HAP-1 (cell line): ENCODE measurements around the gene CHRFAM7A.
"Not testable (repeated sequence)": the region's sequence is repeated elsewhere in the genome, so short reads cannot be mapped to it uniquely, and the experiment has no call there.

ENCODE experiments used
- DNase-seq, 2 experiments: peaks; one replicate each; pipeline ENCODE4 v3.0.0-alpha.2; 2016 to 2020; ENCODE audit warnings: low spot score in 2 of 2
- H3K27me3 ChIP-seq: fragments of 250-450 bp; sonication (Bioruptor Pico); 2 replicates; pipeline ENCODE4 v1.5.1; 2020; ENCODE audit warnings: low read depth, mild to moderate bottlenecking, moderate library complexity
- H3K36me3 ChIP-seq: fragments of 250-450 bp; sonication (Bioruptor Pico); replicated peaks from 2 replicates; pipeline ENCODE4 v1.5.1; 2020; ENCODE audit warnings: mild to moderate bottlenecking
- H3K4me1 ChIP-seq: fragments of 250-450 bp; sonication (Bioruptor Pico); 2 replicates; pipeline ENCODE4 v1.5.1; 2020; ENCODE audit warnings: mild to moderate bottlenecking
- H3K4me3 ChIP-seq: fragments of 250-450 bp; sonication (Bioruptor Pico); 2 replicates; pipeline ENCODE4 v1.5.1; 2020; ENCODE audit warnings: mild to moderate bottlenecking, moderate library complexity
- H3K9me3 ChIP-seq: fragments of 250-450 bp; sonication (Bioruptor Pico); 2 replicates; pipeline ENCODE4 v1.5.1; 2020; ENCODE audit warnings: mild to moderate bottlenecking, moderate library complexity
- in situ Hi-C: fragments of 300-500 bp; cut with MboI; formaldehyde crosslinking; loops from 3 replicates; pipeline ENCODE4 v1.14.3; 2020; ENCODE audit warnings: low sequenced_read_pairs, inconsistent platforms, mixed read lengths

The CHRFAM7A gene

DNA sequence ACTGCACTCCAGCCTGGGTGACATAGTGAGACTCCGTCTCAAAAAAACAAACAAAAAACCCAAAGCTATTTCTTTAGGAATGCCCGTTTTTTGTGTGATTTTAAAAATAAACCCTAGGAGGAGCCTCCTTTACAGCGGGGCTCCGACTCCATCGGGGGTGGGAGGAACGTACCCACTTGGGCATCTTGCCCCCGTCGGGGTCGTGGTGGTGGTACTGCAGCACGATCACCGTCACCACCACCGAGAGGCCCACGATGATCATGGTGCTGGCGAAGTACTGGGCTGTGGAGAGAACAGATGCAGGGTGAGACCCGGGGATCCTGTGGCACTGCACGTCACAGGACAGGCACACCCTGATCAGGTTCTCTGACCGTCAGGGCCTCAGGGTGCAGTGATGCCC lies 26.1 kb downstream of the CHRFAM7A start:
- H3K4me1 ChIP-seq, DNase-seq, H3K27me3 ChIP-seq, in situ Hi-C loops, H3K9me3 ChIP-seq, H3K36me3 ChIP-seq, H3K4me3 ChIP-seq: not testable (repeated sequence)

- in situ Hi-C loops, result not testable (repeated sequence)
Measured at GRCh38 chr15:30361404-30361803, 31.9 kb downstream of the CHRFAM7A start.

DNA sequence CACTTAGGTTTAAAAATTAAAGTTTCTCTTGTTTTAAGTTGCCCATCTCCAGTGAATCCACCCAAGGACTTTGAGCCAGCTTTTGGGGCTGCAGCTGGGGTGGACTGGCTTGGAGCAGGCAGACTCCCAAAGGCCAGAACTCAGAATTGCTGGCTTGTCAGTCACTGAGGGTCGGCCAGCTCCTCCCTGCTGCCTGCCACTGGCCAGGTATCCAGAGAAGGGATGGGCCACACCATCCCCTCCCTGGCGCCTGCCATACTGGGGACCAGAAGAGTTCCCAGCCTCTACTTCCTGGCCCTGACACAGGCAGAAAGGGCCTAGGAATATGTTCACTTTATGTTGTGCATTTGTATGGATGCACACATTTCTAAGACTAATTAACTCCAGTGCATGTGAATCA lies 32.4 kb downstream of the CHRFAM7A start:
- H3K4me3 ChIP-seq, DNase-seq, H3K27me3 ChIP-seq, H3K4me1 ChIP-seq, H3K36me3 ChIP-seq, in situ Hi-C loops, H3K9me3 ChIP-seq: not testable (repeated sequence)

More at GRCh38 chr15:30361404-30361803, 31.9 kb downstream of the CHRFAM7A start:
- DNase-seq, H3K36me3 ChIP-seq, H3K9me3 ChIP-seq, H3K4me3 ChIP-seq, H3K4me1 ChIP-seq, H3K27me3 ChIP-seq: not testable (repeated sequence)

- H3K4me3 ChIP-seq, DNase-seq, H3K27me3 ChIP-seq, H3K36me3 ChIP-seq, in situ Hi-C loops, H3K4me1 ChIP-seq, H3K9me3 ChIP-seq: not testable (repeated sequence)
Measured at GRCh38 chr15:30355043-30355442, 38.3 kb downstream of the CHRFAM7A start.

GRCh38 chr15:30349803-30350202 lies 43.5 kb downstream of the CHRFAM7A start:
- in situ Hi-C loops, DNase-seq: not testable (repeated sequence)

DNA sequence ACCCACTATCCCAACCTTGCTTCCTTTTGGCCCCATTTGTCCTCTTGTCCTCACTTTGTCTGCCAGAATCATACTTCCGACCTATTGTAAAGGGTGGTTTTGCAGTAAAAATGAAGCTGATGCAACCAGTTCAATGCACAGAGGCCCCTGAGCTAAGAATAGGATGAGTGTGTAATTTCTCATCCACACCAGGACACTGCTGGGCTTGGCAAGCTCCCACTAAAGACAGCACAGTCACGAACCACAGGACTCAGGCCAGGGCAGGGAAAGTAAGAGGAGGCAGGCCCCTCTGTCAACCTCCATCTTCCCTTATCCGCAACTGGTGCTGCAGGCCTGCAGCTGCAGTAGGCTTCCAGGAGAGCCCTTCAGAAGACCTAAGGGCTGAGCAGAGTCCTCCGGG lies 56.8 kb downstream of the CHRFAM7A start:
- H3K36me3 ChIP-seq, H3K4me1 ChIP-seq, H3K9me3 ChIP-seq, in situ Hi-C loops, DNase-seq, H3K4me3 ChIP-seq, H3K27me3 ChIP-seq: not testable (repeated sequence)

More at GRCh38 chr15:30349803-30350202, 43.5 kb downstream of the CHRFAM7A start:
- H3K9me3 ChIP-seq, H3K4me3 ChIP-seq, H3K4me1 ChIP-seq, H3K36me3 ChIP-seq, H3K27me3 ChIP-seq: not testable (repeated sequence)

- H3K36me3 ChIP-seq, H3K9me3 ChIP-seq, H3K4me1 ChIP-seq, in situ Hi-C loops, H3K27me3 ChIP-seq, DNase-seq, H3K4me3 ChIP-seq: not testable (repeated sequence)
Measured at GRCh38 chr15:30334152-30334551, 59.2 kb downstream of the CHRFAM7A start.

GRCh38 chr15:30326145-30326544 lies 67.2 kb downstream of the CHRFAM7A start:
- H3K9me3 ChIP-seq, H3K36me3 ChIP-seq, H3K27me3 ChIP-seq, H3K4me3 ChIP-seq, in situ Hi-C loops, H3K4me1 ChIP-seq: not testable (repeated sequence)
- peak in 1 of 2 experiments; percentile 2 for DNase-seq

GRCh38 chr15:30321063-30321462 lies 72.3 kb downstream of the CHRFAM7A start:
- H3K36me3 ChIP-seq, H3K9me3 ChIP-seq, H3K27me3 ChIP-seq, in situ Hi-C loops, H3K4me3 ChIP-seq, H3K4me1 ChIP-seq, DNase-seq: not testable (repeated sequence)

DNA sequence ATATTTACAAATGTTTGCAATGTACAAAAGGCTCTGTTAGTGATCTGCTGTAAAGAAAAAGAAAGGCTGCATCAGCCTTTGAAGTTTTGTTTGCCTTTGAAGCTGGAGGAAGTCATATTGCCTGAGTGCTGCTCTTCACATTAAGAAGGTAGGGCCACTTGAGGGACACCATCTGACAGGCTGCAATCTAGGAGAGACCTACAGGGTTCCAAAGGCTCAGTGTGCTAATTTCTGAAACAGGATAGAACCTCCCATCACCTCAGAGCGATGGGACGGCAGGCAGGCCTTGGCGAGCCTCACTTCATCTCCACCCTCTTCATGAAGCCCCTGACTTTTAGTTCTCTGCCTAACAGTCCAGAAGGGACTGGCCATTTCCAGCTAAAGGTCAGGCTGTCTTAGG lies 77.6 kb downstream of the CHRFAM7A start:
- H3K9me3 ChIP-seq, H3K4me1 ChIP-seq, in situ Hi-C loops, H3K36me3 ChIP-seq, H3K4me3 ChIP-seq, H3K27me3 ChIP-seq, DNase-seq: not testable (repeated sequence)

GRCh38 chr15:30310575-30310974 lies 82.8 kb downstream of the CHRFAM7A start:
- H3K36me3 ChIP-seq, in situ Hi-C loops, H3K27me3 ChIP-seq, H3K9me3 ChIP-seq, DNase-seq, H3K4me1 ChIP-seq, H3K4me3 ChIP-seq: not testable (repeated sequence)
